CD14-positive monocyte (primary cell): ENCODE measurements around the gene ZRANB3. TPM values are rescaled to one million over a fixed set of nuclear protein-coding genes. Genes with fewer than 3 reads are reported as not detected.

Source experiments
- DNase-seq, 3 donors: peaks; one replicate each; pipeline ENCODE4 v3.0.0-alpha.2; 2011 to 2022
- H2AFZ ChIP-seq: 2 replicates; pipeline ENCODE4 v1.6.0; 2012; ENCODE audit warnings: mild to moderate bottlenecking, low read depth, low read length, inconsistent platforms; ENCODE audit not compliant: insufficient read depth, poor library complexity, severe bottlenecking
- H3K27ac ChIP-seq, 2 donors: 1 replicate in 1 of 2; 2 replicates in 1 of 2; pipeline ENCODE4 v1.5.1; 2012 to 2013; ENCODE audit warnings: low read length in 2 of 2, control low read depth in 1 of 2, inconsistent platforms in 1 of 2, low read depth in 1 of 2, mild to moderate bottlenecking in 1 of 2
- H3K27me3 ChIP-seq, 2 donors: one replicate each; pipeline versions ENCODE4 v1.6.0 to v1.6.1; 2011 to 2013; ENCODE audit warnings: low read length in 2 of 2; ENCODE audit not compliant: control insufficient read depth in 2 of 2, insufficient read depth in 2 of 2
- H3K36me3 ChIP-seq, 2 donors: replicated peaks in 1 of 2; 1 replicate in 1 of 2; 2 replicates in 1 of 2; pipeline versions ENCODE4 v1.5.1 to v1.6.1; 2012 to 2013; ENCODE audit warnings: low read length in 2 of 2, control low read depth in 1 of 2, inconsistent platforms in 1 of 2, mild to moderate bottlenecking in 1 of 2; ENCODE audit not compliant: insufficient read depth in 2 of 2, control insufficient read depth in 1 of 2
- H3K4me1 ChIP-seq, 2 donors: 1 replicate in 1 of 2; 2 replicates in 1 of 2; pipeline versions ENCODE4 v1.5.1 to v1.6.1; 2012 to 2013; ENCODE audit warnings: low read length in 2 of 2, control low read depth in 1 of 2, inconsistent platforms in 1 of 2, mild to moderate bottlenecking in 1 of 2, moderate library complexity in 1 of 2; ENCODE audit not compliant: insufficient read depth in 2 of 2, control insufficient read depth in 1 of 2
- H3K4me2 ChIP-seq: replicated peaks from 2 replicates; pipeline ENCODE3; 2012; ENCODE audit warnings: low read length, moderate library complexity, mild to moderate bottlenecking; ENCODE audit not compliant: poor library complexity, severe bottlenecking; ENCODE audit errors: extremely low read depth
- H3K4me3 ChIP-seq, 3 experiments: fragments of 200-600 bp in 1 of 3; sonication (generic) in 1 of 3; replicated peaks in 1 of 3; 1 replicate in 2 of 3; 2 replicates in 1 of 3; pipeline ENCODE4 v1.5.1; 2011 to 2013; ENCODE audit warnings: low read length in 3 of 3, mild to moderate bottlenecking in 3 of 3, control low read depth in 2 of 3, low read depth in 2 of 3, inconsistent platforms in 1 of 3, moderate library complexity in 1 of 3
- H3K79me2 ChIP-seq: 2 replicates; pipeline ENCODE4 v1.6.0; 2012; ENCODE audit warnings: mild to moderate bottlenecking, control low read depth, inconsistent platforms, low read length, moderate library complexity; ENCODE audit not compliant: insufficient read depth
- H3K9ac ChIP-seq: 2 replicates; pipeline ENCODE4 v1.6.0; 2017; ENCODE audit warnings: low read length, mild to moderate bottlenecking; ENCODE audit not compliant: insufficient read depth, poor library complexity, severe bottlenecking
- H3K9me3 ChIP-seq, 2 donors: replicated peaks in 1 of 2; 1 replicate in 1 of 2; 2 replicates in 1 of 2; pipeline versions ENCODE4 v1.5.1 to v1.6.1; 2012 to 2013; ENCODE audit warnings: low read length in 2 of 2, control low read depth in 1 of 2; ENCODE audit not compliant: control insufficient read depth in 1 of 2, insufficient read depth in 1 of 2
- H4K20me1 ChIP-seq: 2 replicates; pipeline ENCODE4 v1.6.0; 2012; ENCODE audit warnings: mild to moderate bottlenecking, low read length, control low read depth, moderate library complexity; ENCODE audit not compliant: insufficient read depth
- H3K27ac Mint-ChIP-seq, 7 donors: one replicate each; pipeline ENCODE4 v1.8.0; 2020; ENCODE audit warnings: mild to moderate bottlenecking in 7 of 7, mixed read lengths in 7 of 7, moderate library complexity in 6 of 7, inconsistent platforms in 2 of 7
- H3K27me3 Mint-ChIP-seq, 3 donors: one replicate each; pipeline ENCODE4 v1.8.0; 2021 to 2022; ENCODE audit warnings: low read depth in 3 of 3, mild to moderate bottlenecking in 3 of 3, mixed read lengths in 3 of 3, moderate library complexity in 3 of 3, inconsistent platforms in 1 of 3
- H3K36me3 Mint-ChIP-seq, 2 donors: one replicate each; pipeline ENCODE4 v1.8.0; 2020; ENCODE audit warnings: mixed read lengths in 2 of 2, inconsistent platforms in 1 of 2, mild to moderate bottlenecking in 1 of 2
- H3K4me1 Mint-ChIP-seq: one replicate; pipeline ENCODE4 v1.8.0; 2020; ENCODE audit warnings: mild to moderate bottlenecking, mixed read lengths
- H3K4me3 Mint-ChIP-seq, 2 donors: one replicate each; pipeline ENCODE4 v1.8.0; 2020; ENCODE audit warnings: mild to moderate bottlenecking in 2 of 2, mixed read lengths in 2 of 2, moderate library complexity in 1 of 2
- H3K9me3 Mint-ChIP-seq, 7 donors: one replicate each; pipeline ENCODE4 v1.8.0; 2020 to 2022; ENCODE audit warnings: mixed read lengths in 7 of 7, mild to moderate bottlenecking in 6 of 7, moderate library complexity in 6 of 7, inconsistent platforms in 2 of 7
- WGBS: methylation state at CpG from one replicate; pipeline ENCODE4 v1.1.5; 2013; ENCODE audit warnings: missing lambda C conversion rate; ENCODE audit not compliant: insufficient coverage; 5-methylcytosine and 5-hydroxymethylcytosine counted together
- intact Hi-C, 2 donors: fragments of 100-400 bp; cut with micrococcal nuclease; formaldehyde crosslinking; loops; one replicate each; pipeline versions ENCODE4 v1.15.0 to v1.15.1; 2023
- polyA plus RNA-seq, 3 donors: library from polyadenylated mRNA; depleted of rRNA in 1 of 3; unstranded in 2 of 3; stranded (reverse) in 1 of 3; fragments of 300-500 nt in 2 of 3; fragments of >200 nt in 1 of 3; fragmentation: Illumina TruSeq in 2 of 3; gene quantifications; 1 replicate in 2 of 3; 2 replicates in 1 of 3; pipeline ENCODE4 v1.2.3, GENCODE V29; 2012 to 2021
- TF ChIP-seq, protein P1 (sequence below): fragments of 200-600 bp; IDR thresholded peaks from one replicate; pipeline ENCODE4 v1.8.0; 2022; ENCODE audit warnings: antibody characterized with exemption, mild to moderate bottlenecking

The ZRANB3 gene
- polyA plus RNA-seq, 3 donors: 0.47 to 3.5 (median 0.64) TPM

DNA sequence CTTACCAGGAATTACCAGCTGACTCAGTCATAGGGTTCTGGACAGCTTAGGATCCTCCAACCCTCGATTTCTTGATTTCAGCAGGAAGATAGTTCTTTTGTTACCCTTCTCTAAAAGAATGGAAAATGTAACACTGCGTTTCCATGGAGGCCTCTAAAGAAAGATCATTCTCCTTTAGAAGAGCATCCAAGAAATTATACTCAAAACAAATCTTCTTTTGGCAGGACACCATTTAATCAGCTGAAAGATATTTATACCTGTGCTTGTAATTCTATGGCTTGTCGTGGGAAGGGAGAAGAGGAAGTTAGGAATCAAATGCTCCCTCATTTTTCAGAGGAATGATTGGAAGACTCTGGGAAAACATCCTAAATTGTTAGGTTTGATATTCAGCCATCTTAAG, 348.4 kb downstream of the ZRANB3 start:
- TF ChIP-seq, protein P1, sequence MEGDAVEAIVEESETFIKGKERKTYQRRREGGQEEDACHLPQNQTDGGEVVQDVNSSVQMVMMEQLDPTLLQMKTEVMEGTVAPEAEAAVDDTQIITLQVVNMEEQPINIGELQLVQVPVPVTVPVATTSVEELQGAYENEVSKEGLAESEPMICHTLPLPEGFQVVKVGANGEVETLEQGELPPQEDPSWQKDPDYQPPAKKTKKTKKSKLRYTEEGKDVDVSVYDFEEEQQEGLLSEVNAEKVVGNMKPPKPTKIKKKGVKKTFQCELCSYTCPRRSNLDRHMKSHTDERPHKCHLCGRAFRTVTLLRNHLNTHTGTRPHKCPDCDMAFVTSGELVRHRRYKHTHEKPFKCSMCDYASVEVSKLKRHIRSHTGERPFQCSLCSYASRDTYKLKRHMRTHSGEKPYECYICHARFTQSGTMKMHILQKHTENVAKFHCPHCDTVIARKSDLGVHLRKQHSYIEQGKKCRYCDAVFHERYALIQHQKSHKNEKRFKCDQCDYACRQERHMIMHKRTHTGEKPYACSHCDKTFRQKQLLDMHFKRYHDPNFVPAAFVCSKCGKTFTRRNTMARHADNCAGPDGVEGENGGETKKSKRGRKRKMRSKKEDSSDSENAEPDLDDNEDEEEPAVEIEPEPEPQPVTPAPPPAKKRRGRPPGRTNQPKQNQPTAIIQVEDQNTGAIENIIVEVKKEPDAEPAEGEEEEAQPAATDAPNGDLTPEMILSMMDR: no peak
- Histone ChIP-seq H3K4me2 (no peak overlapping the region), H3K4me1 (no peaks in the 10 kb centered on the region), H3K4me3 (no peak overlapping the region), H3K9ac (no peak overlapping the region), H2AFZ (no peak overlapping the region), H3K27me3 (no peaks in the 10 kb centered on the region), H4K20me1 (no peaks in the 10 kb centered on the region), H3K9me3 (peaks cover 0 to under 1% of the 10 kb centered on the region in 2 donors), H3K27ac (no peak overlapping the region), H3K79me2 (no peaks in the 10 kb centered on the region), H3K36me3 (no peaks in the 10 kb centered on the region)
- Mint-ChIP-seq H3K27me3 (no peaks in the 10 kb centered on the region), H3K36me3 (peaks cover 2% of the 10 kb centered on the region in 2 donors), H3K4me1 (no peaks in the 10 kb centered on the region), H3K9me3 (peaks cover 0 to 3% (median 0%) of the 10 kb centered on the region in 7 donors), H3K4me3 (no peak overlapping the region), H3K27ac (no peak overlapping the region)
- 100% methylated on average over 1 of the region's 3 CpGs for WGBS
- DNase-seq: no peak
- intact Hi-C loops: no loop called here

DNA sequence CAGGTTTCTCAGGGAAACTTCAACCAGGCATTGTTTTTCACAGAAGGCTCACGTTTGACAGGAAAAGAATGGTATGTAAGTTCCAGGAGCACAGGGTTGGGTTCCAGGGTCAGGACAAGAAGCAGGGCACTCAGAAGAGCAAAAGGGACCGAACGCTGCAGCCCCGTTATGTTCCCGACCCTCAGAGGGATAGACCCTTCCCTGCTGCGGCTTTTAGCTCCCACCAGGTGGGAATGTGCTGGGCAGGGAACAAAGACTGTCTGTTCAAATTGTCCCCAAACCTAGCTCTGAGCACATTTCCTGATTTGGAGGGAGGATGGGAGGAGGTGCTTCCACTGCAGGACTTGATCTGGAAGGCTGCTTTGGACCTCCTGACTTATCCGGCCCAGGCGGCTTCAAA, 348.8 kb downstream of the ZRANB3 start:
- Histone ChIP-seq H3K4me1 (no peaks in the 10 kb centered on the region), H4K20me1 (no peaks in the 10 kb centered on the region), H3K4me2 (no peak overlapping the region), H3K79me2 (no peaks in the 10 kb centered on the region), H3K9me3 (peaks cover 0 to 5% of the 10 kb centered on the region in 2 donors), H2AFZ (no peak overlapping the region), H3K27me3 (no peaks in the 10 kb centered on the region), H3K4me3 (no peak overlapping the region), H3K27ac (no peak overlapping the region), H3K36me3 (peaks cover 0 to 4% of the 10 kb centered on the region in 2 donors), H3K9ac (no peak overlapping the region)
- peaks cover 1 to 5% (median 2%) of the 10 kb centered on the region in 7 donors for H3K9me3 Mint-ChIP-seq
- no peaks in the 10 kb centered on the region for H3K27me3 Mint-ChIP-seq
- peak overlapping the region in 1 of 7 donors; percentile 1 for H3K27ac Mint-ChIP-seq
- H3K4me3 Mint-ChIP-seq: no peak overlapping the region
- H3K4me1 Mint-ChIP-seq: no peaks in the 10 kb centered on the region
- 94% methylated on average over 8 of the region's 8 CpGs for WGBS
- peaks cover 3 to 5% of the 10 kb centered on the region in 2 donors for H3K36me3 Mint-ChIP-seq
- TF ChIP-seq, protein P1: no peak
- intact Hi-C loops: no loop called here
- DNase-seq: no peak
